ENCODE data around the gene INPPL1.

The INPPL1 gene

DNA sequence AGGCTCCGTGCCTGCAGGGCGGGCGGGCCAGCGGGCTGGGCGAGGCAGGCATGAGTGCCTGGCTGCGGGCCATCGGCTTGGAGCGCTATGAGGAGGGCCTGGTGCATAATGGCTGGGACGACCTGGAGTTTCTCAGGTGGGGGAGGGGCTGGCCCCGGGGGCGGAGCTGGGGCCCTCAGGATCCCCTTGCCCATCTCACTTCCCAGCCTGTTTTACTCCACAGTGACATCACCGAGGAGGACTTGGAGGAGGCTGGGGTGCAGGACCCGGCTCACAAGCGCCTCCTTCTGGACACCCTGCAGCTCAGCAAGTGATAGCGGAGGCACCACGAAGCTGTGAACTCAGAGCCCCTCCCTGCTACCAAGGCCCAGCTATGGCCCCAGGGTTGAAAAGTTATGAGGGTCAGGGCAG lies 13.5 kb downstream of the INPPL1 start:
- TF ChIP-seq, protein P1, sequence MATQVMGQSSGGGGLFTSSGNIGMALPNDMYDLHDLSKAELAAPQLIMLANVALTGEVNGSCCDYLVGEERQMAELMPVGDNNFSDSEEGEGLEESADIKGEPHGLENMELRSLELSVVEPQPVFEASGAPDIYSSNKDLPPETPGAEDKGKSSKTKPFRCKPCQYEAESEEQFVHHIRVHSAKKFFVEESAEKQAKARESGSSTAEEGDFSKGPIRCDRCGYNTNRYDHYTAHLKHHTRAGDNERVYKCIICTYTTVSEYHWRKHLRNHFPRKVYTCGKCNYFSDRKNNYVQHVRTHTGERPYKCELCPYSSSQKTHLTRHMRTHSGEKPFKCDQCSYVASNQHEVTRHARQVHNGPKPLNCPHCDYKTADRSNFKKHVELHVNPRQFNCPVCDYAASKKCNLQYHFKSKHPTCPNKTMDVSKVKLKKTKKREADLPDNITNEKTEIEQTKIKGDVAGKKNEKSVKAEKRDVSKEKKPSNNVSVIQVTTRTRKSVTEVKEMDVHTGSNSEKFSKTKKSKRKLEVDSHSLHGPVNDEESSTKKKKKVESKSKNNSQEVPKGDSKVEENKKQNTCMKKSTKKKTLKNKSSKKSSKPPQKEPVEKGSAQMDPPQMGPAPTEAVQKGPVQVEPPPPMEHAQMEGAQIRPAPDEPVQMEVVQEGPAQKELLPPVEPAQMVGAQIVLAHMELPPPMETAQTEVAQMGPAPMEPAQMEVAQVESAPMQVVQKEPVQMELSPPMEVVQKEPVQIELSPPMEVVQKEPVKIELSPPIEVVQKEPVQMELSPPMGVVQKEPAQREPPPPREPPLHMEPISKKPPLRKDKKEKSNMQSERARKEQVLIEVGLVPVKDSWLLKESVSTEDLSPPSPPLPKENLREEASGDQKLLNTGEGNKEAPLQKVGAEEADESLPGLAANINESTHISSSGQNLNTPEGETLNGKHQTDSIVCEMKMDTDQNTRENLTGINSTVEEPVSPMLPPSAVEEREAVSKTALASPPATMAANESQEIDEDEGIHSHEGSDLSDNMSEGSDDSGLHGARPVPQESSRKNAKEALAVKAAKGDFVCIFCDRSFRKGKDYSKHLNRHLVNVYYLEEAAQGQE (IDR thresholded peaks at IDR 0.05; ENCODE audit: insufficient read depth in 1 of 2, low read depth in 2 of 2, low read length in 2 of 2): no peak
- TF ChIP-seq SIN3A (IDR thresholded peaks at IDR 0.05; ENCODE audit: borderline replicate concordance, insufficient read depth, low read length) (no peak), FOXP2 (optimal IDR thresholded peaks at IDR 0.05; ENCODE audit: borderline replicate concordance, extremely low read depth, extremely low read length, insufficient read depth) (no peak), POLR2AphosphoS5 (IDR thresholded peaks at IDR 0.05; ENCODE audit: low read depth, low read length) (no peak), TAF1 (IDR thresholded peaks at IDR 0.05; ENCODE audit: borderline replicate concordance, insufficient read depth, low read length) (no peak)

DNA sequence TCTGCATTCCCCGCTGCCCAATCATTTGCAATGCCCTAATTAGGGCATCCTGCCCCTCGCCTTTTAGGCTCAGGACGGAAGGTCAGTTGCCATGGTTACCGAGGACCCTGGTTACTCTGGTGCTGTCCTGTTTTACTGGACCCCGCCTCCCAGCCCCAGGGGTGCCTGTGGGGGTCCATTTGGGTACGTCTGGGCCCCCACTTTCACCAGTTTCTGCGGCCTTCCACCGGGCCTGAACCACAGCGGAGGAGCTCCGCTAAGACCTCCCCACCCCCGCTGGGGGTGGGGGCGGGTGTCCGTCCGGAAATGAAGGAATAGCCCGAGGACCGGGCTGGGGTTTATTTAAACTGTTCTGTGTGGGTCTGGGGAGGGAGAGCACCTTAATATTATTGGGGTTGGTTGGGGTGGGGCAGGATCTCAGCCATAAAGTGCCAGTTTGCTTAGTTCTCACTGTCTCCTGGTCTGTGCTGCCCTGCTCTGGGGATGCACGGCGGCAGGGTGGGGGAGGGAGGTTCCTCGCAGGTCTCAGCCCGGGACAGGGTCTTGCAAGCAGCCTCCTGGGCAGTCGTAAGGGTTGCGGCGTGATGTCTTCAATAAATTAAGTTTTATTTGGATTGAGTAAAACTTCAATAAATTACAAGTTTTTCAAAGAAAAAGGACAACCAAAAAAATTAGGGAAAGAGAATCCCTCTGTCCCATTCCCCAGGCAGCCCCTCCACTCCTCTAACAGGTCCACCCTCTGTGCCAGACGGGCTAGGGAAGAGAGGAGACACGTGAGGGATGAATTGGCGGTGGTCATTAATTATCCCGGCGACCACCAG lies 14.1 kb downstream of the INPPL1 start:
- TF ChIP-seq TAF1 (IDR thresholded peaks at IDR 0.05; ENCODE audit: borderline replicate concordance, insufficient read depth, low read length) (no peak), FOXP2 (optimal IDR thresholded peaks at IDR 0.05; ENCODE audit: borderline replicate concordance, extremely low read depth, extremely low read length, insufficient read depth) (no peak), POLR2AphosphoS5 (IDR thresholded peaks at IDR 0.05; ENCODE audit: low read depth, low read length) (no peak), SIN3A (IDR thresholded peaks at IDR 0.05; ENCODE audit: borderline replicate concordance, insufficient read depth, low read length) (no peak)
- TF ChIP-seq, protein P1 (IDR thresholded peaks at IDR 0.05; ENCODE audit: insufficient read depth in 1 of 2, low read depth in 2 of 2, low read length in 2 of 2): no peak

DNA sequence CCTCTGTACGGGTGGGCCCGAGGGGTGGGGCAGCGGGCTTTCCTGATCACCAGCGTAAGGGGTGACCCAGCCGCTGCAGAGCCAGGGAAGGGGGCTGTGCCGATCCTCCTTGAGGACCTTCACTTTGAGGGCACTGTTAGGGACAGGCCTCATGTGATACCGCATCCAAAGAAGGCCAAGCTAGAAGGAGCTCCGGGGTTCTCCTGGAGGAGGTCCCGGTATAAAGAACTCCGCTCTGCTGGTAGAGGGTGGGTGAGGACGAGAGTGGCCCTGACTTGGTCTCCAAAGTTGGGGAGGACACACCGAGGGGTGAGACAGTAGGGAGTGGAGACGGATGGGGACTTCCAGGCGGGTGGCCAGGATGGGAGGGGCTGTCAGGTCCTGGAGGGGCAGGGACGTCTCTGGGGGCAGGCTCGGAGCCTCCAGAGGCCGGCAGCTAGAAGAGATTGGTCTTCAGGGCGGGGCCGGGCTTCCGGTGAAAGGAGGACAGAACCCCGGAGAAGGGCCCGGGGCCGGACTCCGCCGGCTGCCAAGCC lies 14.8 kb downstream of the INPPL1 start:
- no peak for TF ChIP-seq FOXP2 (optimal IDR thresholded peaks at IDR 0.05; ENCODE audit: borderline replicate concordance, extremely low read depth, extremely low read length, insufficient read depth)
- TF ChIP-seq POLR2AphosphoS5 (IDR thresholded peaks at IDR 0.05; ENCODE audit: low read depth, low read length): 0 out of 2 replicates have a peak, but pooled peaks have one; percentile 23

DNA sequence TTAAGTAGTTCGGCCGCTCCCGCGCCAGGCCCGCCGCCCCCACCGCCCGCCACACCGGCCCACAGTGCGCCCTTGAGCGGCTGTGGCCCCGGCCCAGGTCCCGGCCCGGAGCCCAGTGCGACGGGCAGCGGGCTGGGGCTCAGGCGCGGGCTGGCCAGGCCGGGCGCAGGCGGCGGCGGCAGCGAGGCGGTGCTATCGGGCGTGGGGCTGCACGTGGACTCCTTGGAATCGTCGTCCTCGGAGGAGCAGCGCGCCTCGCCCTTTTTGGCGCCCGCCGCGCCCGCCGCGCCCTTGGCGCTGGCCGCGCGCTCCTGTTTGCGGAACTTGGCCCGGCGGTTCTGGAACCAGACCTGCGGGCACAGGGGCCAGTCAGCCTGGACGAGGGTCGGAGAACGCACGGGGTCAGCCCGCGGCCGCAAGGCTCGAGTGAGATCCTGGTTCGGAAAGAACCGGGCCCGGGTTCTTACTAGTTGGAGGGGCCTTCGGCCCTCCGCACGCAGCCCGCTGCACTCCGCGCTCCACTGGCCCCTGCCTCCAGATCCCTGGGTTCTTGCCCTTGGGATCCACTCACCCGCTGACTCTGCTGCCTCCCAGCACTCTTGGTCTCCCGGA lies 15.4 kb downstream of the INPPL1 start:
- no peak for TF ChIP-seq FOXP2 (optimal IDR thresholded peaks at IDR 0.05; ENCODE audit: borderline replicate concordance, extremely low read depth, extremely low read length, insufficient read depth)
- TF ChIP-seq, protein P1 (IDR thresholded peaks at IDR 0.05; ENCODE audit: insufficient read depth in 1 of 2, low read depth in 2 of 2, low read length in 2 of 2): no peak
- no peak; the same call in 1 of the 2 replicates for TF ChIP-seq POLR2AphosphoS5 (IDR thresholded peaks at IDR 0.05; ENCODE audit: low read depth, low read length)
- TF ChIP-seq SIN3A (IDR thresholded peaks at IDR 0.05; ENCODE audit: borderline replicate concordance, insufficient read depth, low read length): no peak
- no peak for TF ChIP-seq TAF1 (IDR thresholded peaks at IDR 0.05; ENCODE audit: borderline replicate concordance, insufficient read depth, low read length)

DNA sequence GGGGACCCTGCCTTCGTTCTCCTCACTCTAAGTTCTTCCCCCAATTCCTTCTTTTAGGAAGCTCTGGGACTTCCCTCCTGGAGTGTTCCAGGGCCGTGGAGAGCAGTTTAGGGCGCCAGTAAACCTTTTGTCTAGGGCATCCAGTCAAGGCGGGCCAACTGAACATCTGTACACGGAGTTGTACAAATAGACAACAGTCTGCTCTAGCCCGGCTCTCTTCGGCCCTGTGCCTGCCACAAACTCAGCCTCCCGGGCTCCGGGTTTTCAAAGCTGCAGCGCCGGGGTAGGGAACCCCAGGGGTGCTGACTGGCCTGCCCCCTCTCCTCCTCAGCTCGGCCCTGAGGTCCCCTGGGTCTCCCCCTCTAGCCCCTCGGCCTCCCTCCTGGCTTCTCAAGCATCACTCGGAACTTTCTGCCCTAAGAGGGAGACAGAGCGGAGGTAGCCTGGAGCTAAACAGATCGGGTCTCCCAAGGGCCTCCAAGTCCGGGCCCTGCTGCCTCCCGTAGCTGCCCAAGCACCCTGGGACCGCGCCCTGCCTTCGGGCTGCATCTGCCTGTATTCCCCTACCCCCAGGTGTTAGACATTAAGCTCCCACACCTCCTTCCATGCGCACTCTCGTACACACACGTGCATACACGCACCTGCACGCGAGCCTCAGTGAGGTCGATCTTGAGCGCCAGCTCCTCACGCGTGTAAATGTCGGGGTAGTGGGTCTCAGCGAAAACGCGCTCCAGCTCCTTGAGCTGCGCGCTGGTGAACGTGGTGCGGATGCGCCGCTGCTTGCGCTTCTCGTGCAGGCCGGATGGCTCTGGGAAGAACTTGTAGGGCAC lies 16.1 kb downstream of the INPPL1 start:
- TF ChIP-seq FOXP2 (optimal IDR thresholded peaks at IDR 0.05; ENCODE audit: borderline replicate concordance, extremely low read depth, extremely low read length, insufficient read depth) (no peak), TAF1 (IDR thresholded peaks at IDR 0.05; ENCODE audit: borderline replicate concordance, insufficient read depth, low read length) (no peak), POLR2AphosphoS5 (IDR thresholded peaks at IDR 0.05; ENCODE audit: low read depth, low read length) (no peak), SIN3A (IDR thresholded peaks at IDR 0.05; ENCODE audit: borderline replicate concordance, insufficient read depth, low read length) (no peak)
- TF ChIP-seq, protein P1 (IDR thresholded peaks at IDR 0.05; ENCODE audit: insufficient read depth in 1 of 2, low read depth in 2 of 2, low read length in 2 of 2): no peak
